ENCODE measurements around the gene GLRX3. TPM values are rescaled to one million over a fixed set of nuclear protein-coding genes. Genes with fewer than 3 reads are reported as not detected.
A peak's percentile ranks its signal among the peaks of the same experiment; 100 is the strongest.

GLRX3 gene
- total RNA-seq, 1 experiment from 2014 or later, result 188 TPM

GRCh38 chr10:130177250-130177649 lies 41.1 kb downstream of the GLRX3 start:
- ChIA-PET CTCF (no interaction called here), POLR2A (no interaction called here)
- H3K4me1 ChIP-seq (ENCODE audit: control insufficient read depth, insufficient read depth, low read length), result no peaks in the 10 kb centered on the region
- no peak; the same call in 1 of the 2 replicates for ATAC-seq
- peaks cover 7% of the 10 kb centered on the region for H3K36me3 ChIP-seq (ENCODE audit: control insufficient read depth, insufficient read depth, low read length)
- no peaks in the 10 kb centered on the region for H3K9me3 ChIP-seq (ENCODE audit: control insufficient read depth, insufficient read depth, low read depth, low read length)
- in situ Hi-C loops (cut with HindIII; ENCODE audit: low pct_unique_long_range_greater_than_20kb, low sequenced_read_pairs) (no loop called here), intact Hi-C loops (cut with micrococcal nuclease; ENCODE audit: unreplicated experiment) (no loop called here)
- no peaks in the 10 kb centered on the region for H3K27me3 ChIP-seq (ENCODE audit: control insufficient read depth, insufficient read depth, low read length)
- no peak for DNase-seq (ENCODE audit: low read depth, low spot score)
- no peak overlapping the region for H3K4me3 ChIP-seq (ENCODE audit: low read depth in 2 of 2, low read length in 2 of 2)
- BruUV-seq (replicated peaks), result TSS peak; percentile 18
- H3K27ac ChIP-seq (ENCODE audit: low read length), result no peak overlapping the region
- TF ChIP-seq REST (IDR thresholded peaks at IDR 0.05; ENCODE audit: insufficient read depth in 1 of 2, low read depth in 2 of 2, low read length in 1 of 2) (no peak), CTCF (IDR thresholded peaks at IDR 0.05) (no peak), POLR2AphosphoS5 (IDR thresholded peaks at IDR 0.05; ENCODE audit: low read depth, low read length) (no peak), SIN3A (IDR thresholded peaks at IDR 0.05; ENCODE audit: borderline replicate concordance, insufficient read depth, low read depth, low read length) (no peak), TCF7L2 (IDR thresholded peaks at IDR 0.05; ENCODE audit: low read depth, low read length) (no peak)

GRCh38 chr10:130179640-130180039 lies 43.4 kb downstream of the GLRX3 start:
- intact Hi-C loops (cut with micrococcal nuclease; ENCODE audit: unreplicated experiment), result no loop called here
- BruUV-seq (replicated peaks), result TSS peak; percentile 5
- peaks cover 16% of the 10 kb centered on the region for H3K36me3 ChIP-seq (ENCODE audit: control insufficient read depth, insufficient read depth, low read length)

More at GRCh38 chr10:130179640-130180039, 43.4 kb downstream of the GLRX3 start:
- CTCF ChIA-PET, result interaction anchor here (0.6 kb wide), 2 partner anchors 291 to 449 kb away, joined by 7 to 13 read pairs; no protein-coding TSS in a partner anchor
- no peak for DNase-seq (ENCODE audit: low read depth, low spot score)
- Histone ChIP-seq H3K9me3 (ENCODE audit: control insufficient read depth, insufficient read depth, low read depth, low read length) (no peaks in the 10 kb centered on the region), H3K27ac (ENCODE audit: low read length) (no peak overlapping the region), H3K4me1 (ENCODE audit: control insufficient read depth, insufficient read depth, low read length) (no peaks in the 10 kb centered on the region), H3K27me3 (ENCODE audit: control insufficient read depth, insufficient read depth, low read length) (no peaks in the 10 kb centered on the region), H3K4me3 (ENCODE audit: low read depth in 2 of 2, low read length in 2 of 2) (no peak overlapping the region)
- peak; percentile 79 for ATAC-seq
- in situ Hi-C loops (cut with HindIII; ENCODE audit: low pct_unique_long_range_greater_than_20kb, low sequenced_read_pairs), result no loop called here
- POLR2A ChIA-PET, result no interaction called here
- TF ChIP-seq TCF7L2 (IDR thresholded peaks at IDR 0.05; ENCODE audit: low read depth, low read length) (no peak), POLR2AphosphoS5 (IDR thresholded peaks at IDR 0.05; ENCODE audit: low read depth, low read length) (no peak), CTCF (IDR thresholded peaks at IDR 0.05) (peak; percentile 67)

Measured in Panc1 (cell line).